HCEC 1CT (cell line): ENCODE data around the gene NDC1.
A peak's percentile ranks its signal among the peaks of the same experiment; 100 is the strongest.
"Not testable (repeated sequence)": the region's sequence is repeated elsewhere in the genome, so short reads cannot be mapped to it uniquely, and the experiment has no call there.

ENCODE experiments used
- DNase-seq: peaks from one replicate; pipeline ENCODE4 v3.0.0-alpha.2; 2017

NDC1 gene

GRCh38 chr1:53760497-53760896 lies 77.6 kb downstream of the NDC1 start:
- DNase-seq: not testable (repeated sequence)

DNA sequence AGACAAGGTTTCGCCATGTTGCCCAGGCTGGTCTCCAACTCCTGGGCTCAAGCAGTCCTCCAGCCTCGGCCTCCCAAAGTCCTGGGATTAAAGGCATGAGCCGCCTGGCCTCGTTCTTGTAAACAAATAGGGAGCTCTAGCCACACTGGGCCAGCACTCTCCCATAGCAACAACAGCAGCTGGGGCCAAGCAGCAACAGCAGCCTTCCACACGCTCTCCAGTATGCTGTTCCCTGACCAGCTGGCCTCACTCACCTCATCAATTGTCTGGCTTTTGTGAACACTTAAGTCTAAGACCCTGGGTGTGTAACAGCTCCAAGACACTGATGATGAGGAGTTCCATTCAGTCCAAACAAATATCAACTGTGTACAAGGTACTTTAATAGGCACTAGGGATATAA lies 82.2 kb downstream of the NDC1 start:
- DNase-seq: no peak

- DNase-seq: peak; percentile 71
Measured at GRCh38 chr1:53754484-53755312, 83.4 kb downstream of the NDC1 start.

DNA sequence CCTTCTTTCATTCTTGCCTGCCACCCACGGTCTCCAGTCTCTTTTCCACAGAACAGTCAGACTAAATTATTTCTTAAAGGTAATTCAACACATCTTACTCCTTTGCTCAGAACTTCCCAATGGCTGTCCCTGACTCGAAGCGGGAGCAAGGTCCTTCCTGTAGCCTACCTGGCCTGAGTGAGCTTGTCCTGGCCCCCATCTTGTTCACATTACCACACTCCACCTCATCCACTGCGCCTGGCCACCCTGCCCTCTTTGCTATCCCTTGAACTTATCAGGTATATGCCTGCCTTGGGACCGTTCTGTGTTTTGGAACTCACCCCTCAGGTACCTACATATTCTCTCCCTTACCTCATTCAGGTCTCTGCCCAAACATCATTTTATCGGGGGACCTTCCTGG lies 85.8 kb downstream of the NDC1 start:
- no peak for DNase-seq

DNA sequence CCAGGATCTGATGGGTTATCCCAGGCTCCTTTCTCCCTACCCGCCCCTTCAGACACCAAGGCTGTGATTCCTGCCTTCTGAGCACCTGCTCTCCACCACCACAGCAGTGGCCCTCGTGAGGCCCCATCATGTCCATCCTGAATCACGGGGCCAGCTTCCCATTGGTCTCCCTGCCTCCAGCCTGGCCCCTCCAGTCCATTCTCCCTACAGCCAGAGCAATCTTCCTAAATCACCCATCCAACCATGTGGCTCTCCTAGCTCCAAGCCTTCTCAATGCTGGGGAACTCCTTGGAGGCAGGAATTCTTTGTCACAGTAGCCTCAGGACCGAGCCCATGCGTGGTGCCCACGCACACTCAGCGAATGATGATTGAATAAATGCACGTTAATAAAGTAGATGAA lies 90.3 kb downstream of the NDC1 start:
- no peak for DNase-seq

DNA sequence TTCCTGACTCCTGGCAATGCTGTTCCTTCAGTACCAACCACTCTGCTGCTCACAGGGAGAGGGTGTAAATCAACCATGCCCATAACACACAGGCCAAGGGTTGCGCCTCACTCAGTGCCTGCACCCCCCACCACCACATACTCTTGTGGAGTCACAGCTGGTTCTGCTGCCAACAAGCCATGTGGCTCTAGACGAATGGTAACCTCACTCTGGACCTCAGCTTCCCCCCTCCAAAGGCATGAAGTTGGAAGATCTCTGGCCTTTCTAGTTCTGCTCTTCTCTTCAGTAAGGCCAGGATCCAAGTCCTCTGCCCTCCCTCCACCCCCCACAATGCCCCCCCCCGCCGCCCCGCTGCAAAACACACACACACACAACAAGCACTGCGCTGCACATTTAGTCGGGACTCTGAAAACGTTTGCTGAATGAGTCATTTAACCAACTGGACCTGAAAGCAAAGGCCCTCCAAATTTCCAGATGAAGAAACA lies 97.4 kb downstream of the NDC1 start:
- peak; percentile 87 for DNase-seq

- DNase-seq: peak; percentile 89
Measured at GRCh38 chr1:53739109-53739681, 98.9 kb downstream of the NDC1 start, which contains the start of gene GLIS1. Gene GLIS1, minus strand, starts transcription at chr1:53739164. Its CDS starts 1,100 bp downstream, at chr1:53738064.

DNA sequence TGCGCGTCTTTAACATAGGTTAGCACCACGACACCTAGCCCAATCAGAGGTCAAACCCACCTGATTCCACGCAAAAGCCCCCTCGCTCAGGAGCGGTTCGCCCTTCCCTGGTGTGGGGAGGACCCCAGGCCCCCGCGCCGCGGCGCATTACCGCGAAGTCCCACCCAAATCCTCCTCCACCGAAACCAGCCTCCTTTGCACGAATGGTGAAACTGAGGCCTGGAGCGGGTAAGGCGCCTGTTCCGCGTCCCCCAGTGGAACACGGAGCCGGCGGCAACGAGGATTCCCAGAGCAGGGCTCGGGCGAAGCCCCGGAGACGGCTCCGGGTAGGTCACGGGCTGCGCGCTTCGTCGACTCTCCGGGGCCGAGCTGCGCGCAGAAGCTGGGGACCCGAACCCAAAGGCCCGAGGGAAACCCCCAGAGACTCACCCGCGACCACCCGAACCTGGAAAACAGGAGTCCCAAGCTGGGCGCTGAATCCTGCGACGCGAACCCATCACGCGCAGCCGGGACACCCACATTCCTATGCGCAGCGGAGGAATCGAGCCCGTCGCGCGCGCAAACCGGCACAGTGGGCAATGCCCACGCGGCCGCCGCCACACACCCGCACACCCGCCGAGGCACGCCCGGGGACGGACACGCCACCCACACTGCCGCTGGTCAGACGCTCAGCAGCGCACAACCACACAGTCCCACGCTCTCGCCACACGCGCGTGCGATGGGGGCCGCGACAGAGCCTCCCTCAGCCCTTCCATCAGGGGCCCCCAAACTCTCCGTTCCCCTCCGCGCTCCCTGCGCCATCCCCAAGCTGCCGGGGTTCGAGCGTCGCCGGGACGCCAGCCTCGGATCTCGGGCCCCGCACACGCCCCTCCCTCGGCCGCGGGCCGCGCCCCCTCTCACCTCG lies 99.6 kb downstream of the NDC1 start:
- DNase-seq: no peak

DNA sequence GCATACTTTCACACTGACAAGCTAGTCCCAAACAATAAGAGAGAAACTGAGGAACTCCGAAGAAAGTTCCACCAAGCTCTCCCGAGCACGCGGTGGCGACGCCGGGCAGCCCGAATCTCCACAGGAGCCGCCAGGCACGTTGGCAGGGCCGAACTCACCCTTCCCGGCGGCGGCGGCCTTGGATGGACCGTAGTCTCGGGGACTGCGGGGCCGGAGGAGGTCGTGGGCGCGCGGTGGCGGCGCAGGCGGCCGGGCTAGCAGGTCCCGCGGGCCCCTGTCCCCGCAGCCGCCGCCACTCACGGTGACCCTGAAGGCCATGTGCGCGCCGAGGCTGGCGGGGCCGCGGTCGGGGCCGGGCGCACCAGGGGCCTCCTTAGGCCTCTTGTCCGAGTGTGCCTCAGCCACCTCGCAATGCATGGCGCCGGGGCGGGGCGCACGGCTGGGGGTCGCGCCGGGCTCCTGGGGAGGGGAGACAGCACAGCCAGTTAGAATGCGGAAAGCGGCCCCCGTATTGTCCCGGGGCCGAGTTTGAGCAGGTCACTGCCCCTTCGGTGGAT lies 100.4 kb downstream of the NDC1 start:
- DNase-seq: no peak

GRCh38 chr1:53736290-53736689 lies 101.8 kb downstream of the NDC1 start:
- no peak for DNase-seq

DNA sequence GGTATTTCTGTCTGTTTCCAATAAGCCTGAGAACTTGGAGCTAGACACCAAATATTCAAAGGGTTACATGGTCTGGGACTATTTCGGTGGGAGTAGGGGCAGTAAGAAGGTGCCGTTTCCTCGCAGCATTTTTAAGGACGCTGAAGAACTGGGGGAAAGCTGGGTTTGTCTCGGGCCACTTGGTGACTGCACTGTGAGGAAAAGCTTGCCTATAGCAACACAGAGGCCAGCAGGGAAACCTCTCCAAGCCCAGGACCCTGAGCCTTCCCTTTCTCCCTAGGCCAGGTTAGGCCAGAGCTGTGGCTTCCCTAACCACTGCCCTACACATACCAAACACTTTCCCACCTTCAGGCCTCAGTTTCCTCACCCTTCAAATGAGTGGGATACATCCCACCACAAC lies 102.4 kb downstream of the NDC1 start:
- DNase-seq: no peak

GRCh38 chr1:53735261-53735660 lies 102.8 kb downstream of the NDC1 start:
- no peak for DNase-seq

DNA sequence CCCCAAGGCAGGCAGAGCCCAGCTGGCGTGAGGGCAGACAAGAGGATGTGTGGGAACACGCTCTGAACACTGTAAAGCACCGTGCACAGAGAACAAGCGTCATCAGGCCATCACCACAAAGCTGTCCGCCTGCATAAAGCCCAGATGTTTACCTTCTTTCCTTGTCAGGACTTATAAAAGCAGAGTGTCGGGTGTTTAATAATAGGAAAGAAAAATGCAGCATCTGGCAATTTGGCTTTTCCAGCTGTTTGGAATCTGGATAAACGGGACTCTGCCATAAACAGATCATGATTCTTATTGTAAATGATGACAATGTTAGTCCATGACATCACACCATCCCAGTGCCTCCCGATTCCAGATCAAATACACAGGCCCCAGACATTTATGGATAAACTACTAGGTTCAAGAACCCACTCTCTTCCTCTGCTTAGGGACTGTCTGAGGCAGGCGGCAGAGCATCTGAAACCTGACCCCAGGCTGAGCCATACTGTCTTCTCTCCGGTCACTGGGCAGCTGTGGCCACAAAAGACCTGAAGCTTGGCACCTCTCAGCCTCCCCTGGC lies 103.4 kb downstream of the NDC1 start:
- DNase-seq: peak; percentile 92

GRCh38 chr1:53733975-53734649 lies 104.0 kb downstream of the NDC1 start:
- DNase-seq: peak; percentile 86

GRCh38 chr1:53733447-53733931 lies 104.6 kb downstream of the NDC1 start:
- no peak for DNase-seq

- DNase-seq: peak; percentile 92
Measured at GRCh38 chr1:53732912-53733317, 105.2 kb downstream of the NDC1 start.

- DNase-seq: no peak
Measured at GRCh38 chr1:53732409-53732808, 105.7 kb downstream of the NDC1 start.

DNA sequence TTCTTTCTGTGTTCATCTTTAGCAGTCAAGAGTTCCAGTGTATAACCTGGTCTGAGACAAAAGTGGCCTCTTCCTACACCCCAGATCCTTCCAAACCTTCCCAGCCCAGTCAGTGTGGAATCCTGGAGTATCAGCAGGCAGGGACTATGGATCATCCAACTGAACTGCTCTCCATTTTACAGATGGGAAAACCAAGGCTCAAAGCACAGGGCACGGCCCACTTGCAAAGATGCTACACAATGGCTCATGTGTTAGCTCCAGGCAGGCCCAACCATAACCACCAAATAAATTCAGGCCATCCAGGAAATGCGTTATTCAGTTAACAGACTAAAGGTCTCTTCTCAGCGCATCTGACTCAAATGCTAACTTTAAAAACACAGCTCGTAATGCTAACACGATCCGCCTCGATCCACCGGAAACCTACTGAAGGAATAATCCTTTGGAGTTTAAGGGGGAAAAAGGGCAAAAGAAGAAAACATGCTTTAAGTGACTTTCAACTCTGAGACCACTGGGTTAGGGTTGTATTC lies 106.3 kb downstream of the NDC1 start:
- DNase-seq: no peak

DNA sequence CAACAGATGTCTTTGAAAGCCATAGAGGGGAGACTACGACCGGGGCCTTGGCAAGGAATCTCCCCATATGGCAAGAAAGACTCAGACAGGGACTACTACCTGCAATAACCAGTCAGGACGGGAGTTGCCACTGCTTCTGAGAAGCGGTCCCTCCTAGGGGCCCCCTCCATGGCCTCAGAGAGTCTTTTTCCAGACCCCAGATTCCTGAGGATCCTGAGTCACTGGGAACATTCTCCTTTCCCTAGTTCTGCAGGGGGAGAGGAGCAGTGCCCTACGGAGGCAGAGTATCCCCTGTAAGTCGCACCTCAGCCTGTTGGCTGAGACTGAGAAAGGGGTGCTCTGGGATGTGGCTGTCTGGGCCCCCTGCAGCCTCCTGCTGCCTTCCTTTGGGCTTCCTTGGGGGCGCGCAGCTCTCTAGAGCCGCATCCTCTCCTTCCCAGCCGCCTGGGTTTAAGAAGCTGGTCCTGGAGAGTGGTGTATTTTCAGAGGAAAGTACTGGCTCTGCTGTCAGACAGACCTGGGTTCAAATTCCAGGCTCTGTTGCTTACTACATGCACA lies 107.0 kb downstream of the NDC1 start:
- no peak for DNase-seq

GRCh38 chr1:53730224-53730865 lies 107.8 kb downstream of the NDC1 start:
- DNase-seq: no peak
